Pancreas (tissue), 10 donors: ENCODE measurements around the gene SMTNL2. TPM values are rescaled to one million over a fixed set of nuclear protein-coding genes. Genes with fewer than 3 reads are reported as not detected.
"Not testable (repeated sequence)": the region's sequence is repeated elsewhere in the genome, so short reads cannot be mapped to it uniquely, and the experiment has no call there.

Experiments
- ATAC-seq, 4 donors: fragments of 200-7000 bp; cut with Tn5 transposase; one replicate each; pipeline versions ENCODE4 v1.8.0 to v1.9.1; 2020; ENCODE audit warnings: mild to moderate bottlenecking in 4 of 4, moderate library complexity in 4 of 4
- DNase-seq, 6 donors: peaks; one replicate each; pipeline ENCODE4 v3.0.0-alpha.2; 2020
- FAIRE-seq: peaks from 2 replicates; lab custom pipeline; 2012; peaks lifted over from hg19 to GRCh38; lab: Jason Lieb, UNC
- H3K27ac ChIP-seq, 4 donors: fragments of 200-600 bp; sonication (generic); 1 replicate in 3 of 4; 2 replicates in 1 of 4; pipeline versions ENCODE4 v1.5.0 to v1.8.0; 2020
- H3K27me3 ChIP-seq, 4 donors: fragments of 200-600 bp; one replicate each; pipeline ENCODE4 v1.8.0; 2021
- H3K36me3 ChIP-seq, 3 donors: fragments of 200-600 bp; sonication (generic) in 1 of 3; one replicate each; pipeline versions ENCODE4 v1.5.0 to v1.8.0; 2020 to 2021
- H3K4me1 ChIP-seq, 3 donors: fragments of 200-600 bp; one replicate each; pipeline ENCODE4 v1.8.0; 2021
- H3K4me3 ChIP-seq, 4 donors: fragments of 200-600 bp; sonication (generic) in 2 of 4; one replicate each; pipeline versions ENCODE4 v1.5.0 to v1.8.0; 2020 to 2021
- H3K9me3 ChIP-seq, 4 donors: fragments of 200-600 bp; one replicate each; pipeline ENCODE4 v1.8.0; 2021
- WGBS, 2 donors: extraction: QIAGEN DNeasy Blood & Tissue Kit; methylation state at CpG; one replicate each; pipeline ENCODE4 v1.1.7; 2013; 5-methylcytosine and 5-hydroxymethylcytosine counted together
- intact Hi-C, 3 donors: fragments of 100-400 bp; cut with DNase I; formaldehyde crosslinking; loops; one replicate each; pipeline versions ENCODE4 v1.11.1 to v1.14.2; 2022
- polyA plus RNA-seq, 2 donors: library from polyadenylated mRNA; stranded (reverse); fragments of 200-250 nt; gene quantifications; one replicate each; pipeline ENCODE4 v1.2.3, GENCODE V29; 2013
- total RNA-seq, 6 donors: library from RNA; stranded (reverse); fragmentation: NEBNext Ultra II Directional in 4 of 6; extraction: Animal tissue kit (Norgen Biotek cat#: 25700) in 4 of 6; gene quantifications; one replicate each; pipeline versions ENCODE4 v1.2.1 to v1.2.4, GENCODE V29; 2021 to 2023
- TF ChIP-seq, protein P1 (sequence below), 4 donors: fragments of 200-600 bp; sonication (generic) in 3 of 4; IDR thresholded peaks; one replicate each; pipeline versions ENCODE4 v1.5.0 to v1.8.0; 2021; ENCODE audit warnings: antibody characterized with exemption in 4 of 4
- donor health status: healthy with polysubstance abuse.
- donor health status: DM: no; HTN: no; CAD: no; lungs with moderate emphysema.
- donor health status: DM: no; HTN: no; CAD: no.
- donor health status: control.
- donor health status: control.
- donor health status: Bipolar disorder and iron deficiency.
- donor health status: DM: yes; HTN: yes; CAD: no.
- donor health status: DM: no; HTN: no; CAD: no.
- donor health status: DM: no; HTN: no; CAD: no.
- donor health status: DM: yes; HTN: yes; CAD: no.

SMTNL2 gene
- total and polyA plus RNA-seq, 8 donors = 0.09 to 0.59 (median 0.26) TPM; not detected in 2

DNA sequence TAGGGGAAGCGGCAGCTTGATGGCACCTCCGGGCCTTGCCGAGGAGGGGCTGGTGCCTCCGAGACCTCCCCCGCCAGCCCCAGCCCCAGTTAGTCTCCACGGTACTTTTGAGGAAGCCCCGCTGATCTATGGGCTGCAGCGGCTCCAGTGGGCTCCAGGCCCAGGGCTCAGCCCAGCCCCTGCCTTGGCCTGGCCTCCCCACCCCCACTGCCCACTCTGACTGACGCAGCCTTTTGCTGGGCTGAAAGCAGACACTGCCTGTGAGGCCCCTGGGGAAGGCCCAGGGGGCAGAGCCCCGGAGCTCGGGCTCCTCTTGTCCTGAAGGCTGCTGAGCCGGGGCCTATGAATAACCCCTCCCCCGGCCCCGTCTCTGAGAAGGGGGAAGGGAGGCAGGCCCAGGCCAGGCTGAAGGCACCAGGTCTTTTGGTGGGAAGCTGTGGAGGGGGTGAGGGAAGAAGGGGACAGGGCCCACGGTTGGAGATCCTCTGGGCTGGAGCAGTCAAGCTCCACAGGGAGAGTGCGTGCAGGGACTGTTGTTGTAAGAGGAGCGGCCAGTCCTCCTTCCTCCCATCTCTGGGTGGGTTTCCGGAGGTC is 7.5 kb upstream of the SMTNL2 start:
- no peak overlapping the region for H3K4me3 ChIP-seq
- DNase-seq (peak in 1 of 6 donors; percentile 43), FAIRE-seq (no peak)

DNA sequence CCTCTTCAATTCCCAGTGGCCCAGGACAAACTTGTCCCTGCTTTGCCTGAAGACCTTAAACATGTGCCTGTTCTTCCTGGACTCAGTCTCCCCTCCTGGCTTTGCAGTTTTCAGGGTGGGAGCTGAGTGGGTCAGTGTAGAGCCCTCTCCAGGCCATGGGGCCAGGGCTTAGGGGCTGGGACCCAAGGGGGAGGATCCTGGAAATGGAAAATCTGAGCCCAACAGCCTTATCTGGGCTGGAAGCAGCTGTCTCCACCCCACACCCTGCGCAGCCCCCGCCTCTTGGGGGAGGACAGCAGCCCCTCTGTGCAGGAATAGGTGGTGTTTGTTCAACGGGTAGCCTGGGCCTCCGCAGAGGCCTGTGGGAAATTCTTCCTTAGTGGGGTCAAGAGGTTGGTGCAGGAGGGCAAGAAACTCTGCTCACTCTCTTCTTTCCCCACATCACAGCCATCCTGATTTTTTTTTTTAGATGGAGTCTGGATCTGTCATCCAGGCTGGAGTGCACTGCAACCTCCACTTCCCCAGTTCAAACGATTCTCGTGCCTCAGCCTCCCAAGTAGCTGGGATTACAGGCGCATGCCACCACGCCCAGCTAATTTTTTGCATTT is 6.8 kb upstream of the SMTNL2 start:
- 82 to 83% methylated on average over 8 of the region's 8 CpGs for WGBS, 2 donors
- no peak for ATAC-seq
- Histone ChIP-seq H3K4me3 (no peak overlapping the region), H3K9me3 (no peaks in the 10 kb centered on the region), H3K4me1 (no peaks in the 10 kb centered on the region), H3K27ac (no peak overlapping the region), H3K36me3 (no peaks in the 10 kb centered on the region), H3K27me3 (no peaks in the 10 kb centered on the region)
- DNase-seq = no peak
- intact Hi-C loops = no loop called here
- no peak for FAIRE-seq
- TF ChIP-seq, protein P1, sequence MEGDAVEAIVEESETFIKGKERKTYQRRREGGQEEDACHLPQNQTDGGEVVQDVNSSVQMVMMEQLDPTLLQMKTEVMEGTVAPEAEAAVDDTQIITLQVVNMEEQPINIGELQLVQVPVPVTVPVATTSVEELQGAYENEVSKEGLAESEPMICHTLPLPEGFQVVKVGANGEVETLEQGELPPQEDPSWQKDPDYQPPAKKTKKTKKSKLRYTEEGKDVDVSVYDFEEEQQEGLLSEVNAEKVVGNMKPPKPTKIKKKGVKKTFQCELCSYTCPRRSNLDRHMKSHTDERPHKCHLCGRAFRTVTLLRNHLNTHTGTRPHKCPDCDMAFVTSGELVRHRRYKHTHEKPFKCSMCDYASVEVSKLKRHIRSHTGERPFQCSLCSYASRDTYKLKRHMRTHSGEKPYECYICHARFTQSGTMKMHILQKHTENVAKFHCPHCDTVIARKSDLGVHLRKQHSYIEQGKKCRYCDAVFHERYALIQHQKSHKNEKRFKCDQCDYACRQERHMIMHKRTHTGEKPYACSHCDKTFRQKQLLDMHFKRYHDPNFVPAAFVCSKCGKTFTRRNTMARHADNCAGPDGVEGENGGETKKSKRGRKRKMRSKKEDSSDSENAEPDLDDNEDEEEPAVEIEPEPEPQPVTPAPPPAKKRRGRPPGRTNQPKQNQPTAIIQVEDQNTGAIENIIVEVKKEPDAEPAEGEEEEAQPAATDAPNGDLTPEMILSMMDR (IDR thresholded peaks at IDR 0.05) = no peak

More for the DNA sequence above, 7.5 kb upstream of the SMTNL2 start:
- Histone ChIP-seq H3K4me1 (no peaks in the 10 kb centered on the region), H3K27me3 (no peaks in the 10 kb centered on the region), H3K36me3 (no peaks in the 10 kb centered on the region), H3K9me3 (no peaks in the 10 kb centered on the region), H3K27ac (no peak overlapping the region)
- WGBS, 2 donors = 77 to 88% methylated on average over 15 to 18 of the region's 18 CpGs
- intact Hi-C loops = no loop called here
- ATAC-seq = no peak
- TF ChIP-seq, protein P1 (IDR thresholded peaks at IDR 0.05) = no peak

DNA sequence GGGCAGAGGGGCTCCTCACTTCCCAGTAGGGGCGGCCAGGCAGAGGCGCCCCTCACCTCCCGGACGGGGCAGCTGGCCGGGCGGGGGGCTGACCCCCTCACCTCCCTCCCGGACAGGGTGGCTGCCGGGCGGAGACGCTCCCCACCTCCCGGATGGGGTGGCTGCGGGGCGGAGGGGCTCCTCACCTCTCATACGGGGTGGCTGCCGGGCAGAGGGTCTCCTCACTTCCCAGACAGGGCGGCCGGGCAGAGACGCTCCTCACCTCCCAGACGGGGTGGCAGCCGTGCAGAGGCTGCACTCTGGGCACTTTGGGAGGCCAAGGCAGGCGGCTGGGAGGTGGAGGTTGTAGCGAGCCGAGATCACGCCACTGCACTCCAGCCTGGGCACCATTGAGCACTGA is 6.0 kb upstream of the SMTNL2 start:
- intact Hi-C loops, FAIRE-seq, H3K36me3 ChIP-seq, H3K4me3 ChIP-seq, DNase-seq, ATAC-seq, H3K4me1 ChIP-seq, H3K27ac ChIP-seq, H3K9me3 ChIP-seq, H3K27me3 ChIP-seq: not testable (repeated sequence)
- 90 to 95% methylated on average over 19 to 24 of the region's 24 CpGs for WGBS, 2 donors

DNA sequence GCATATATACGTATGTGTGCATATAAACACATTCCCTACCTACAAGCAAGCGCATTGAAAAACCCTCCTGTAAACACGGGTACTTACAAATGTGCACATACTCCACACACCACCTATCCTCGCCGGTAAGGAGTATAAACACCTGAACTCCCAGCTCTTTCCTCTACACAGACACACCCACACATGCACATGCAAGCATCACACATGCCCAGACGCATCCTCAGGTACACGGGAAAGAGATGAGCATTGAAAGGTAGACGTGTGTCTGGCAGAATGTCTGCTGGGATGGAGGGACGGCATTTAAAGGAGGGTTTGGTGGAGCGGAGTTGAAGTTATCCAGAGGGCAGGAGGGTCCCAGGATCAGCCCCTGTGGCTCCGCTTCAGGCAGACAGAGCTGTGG is 4.7 kb upstream of the SMTNL2 start:
- Histone ChIP-seq H3K36me3 (no peaks in the 10 kb centered on the region), H3K4me3 (no peak overlapping the region), H3K9me3 (no peaks in the 10 kb centered on the region), H3K27me3 (peaks cover 0 to 5% (median 0%) of the 10 kb centered on the region in 4 donors), H3K4me1 (peaks cover 0 to 8% (median 0%) of the 10 kb centered on the region in 3 donors), H3K27ac (no peak overlapping the region)
- DNase-seq (no peak), FAIRE-seq (no peak), ATAC-seq (no peak)
- intact Hi-C loops = no loop called here
- whole genome bisulfite sequencing, 2 donors = 67 to 73% methylated on average over 11 of the region's 11 CpGs
- TF ChIP-seq, protein P1 (IDR thresholded peaks at IDR 0.05) = no peak

DNA sequence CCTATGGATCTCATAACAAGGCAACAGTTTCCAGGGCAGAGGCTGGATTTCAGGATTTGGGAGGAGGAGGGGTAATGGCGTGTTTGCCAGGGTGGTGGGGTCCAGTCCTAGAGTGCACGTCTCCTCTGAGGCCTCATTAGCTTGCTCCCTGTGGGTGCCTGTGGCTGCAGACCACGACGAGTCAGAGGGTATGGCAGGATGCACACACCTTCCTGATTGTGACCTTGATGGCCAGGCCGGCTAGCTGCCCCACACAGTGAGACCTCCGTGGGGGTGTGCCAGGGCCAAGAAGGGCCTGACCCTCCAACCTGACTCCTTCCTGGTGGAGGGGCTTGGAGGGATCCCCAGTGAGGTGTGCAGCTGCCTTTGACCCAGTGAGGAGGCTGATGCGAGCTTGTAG is 4.0 kb upstream of the SMTNL2 start:
- Histone ChIP-seq H3K36me3 (no peaks in the 10 kb centered on the region), H3K4me1 (peaks cover 0 to 8% (median 0%) of the 10 kb centered on the region in 3 donors), H3K27ac (no peak overlapping the region), H3K4me3 (no peak overlapping the region), H3K27me3 (peaks cover 0 to 5% (median 0%) of the 10 kb centered on the region in 4 donors), H3K9me3 (no peaks in the 10 kb centered on the region)
- 41 to 44% methylated on average over 7 of the region's 7 CpGs for WGBS, 2 donors
- intact Hi-C loops = no loop called here
- DNase-seq (no peak), FAIRE-seq (no peak), ATAC-seq (no peak)
- TF ChIP-seq, protein P1 (IDR thresholded peaks at IDR 0.05) = no peak
